ENCODE data around the gene DZIP3.

Gene DZIP3, protein sequence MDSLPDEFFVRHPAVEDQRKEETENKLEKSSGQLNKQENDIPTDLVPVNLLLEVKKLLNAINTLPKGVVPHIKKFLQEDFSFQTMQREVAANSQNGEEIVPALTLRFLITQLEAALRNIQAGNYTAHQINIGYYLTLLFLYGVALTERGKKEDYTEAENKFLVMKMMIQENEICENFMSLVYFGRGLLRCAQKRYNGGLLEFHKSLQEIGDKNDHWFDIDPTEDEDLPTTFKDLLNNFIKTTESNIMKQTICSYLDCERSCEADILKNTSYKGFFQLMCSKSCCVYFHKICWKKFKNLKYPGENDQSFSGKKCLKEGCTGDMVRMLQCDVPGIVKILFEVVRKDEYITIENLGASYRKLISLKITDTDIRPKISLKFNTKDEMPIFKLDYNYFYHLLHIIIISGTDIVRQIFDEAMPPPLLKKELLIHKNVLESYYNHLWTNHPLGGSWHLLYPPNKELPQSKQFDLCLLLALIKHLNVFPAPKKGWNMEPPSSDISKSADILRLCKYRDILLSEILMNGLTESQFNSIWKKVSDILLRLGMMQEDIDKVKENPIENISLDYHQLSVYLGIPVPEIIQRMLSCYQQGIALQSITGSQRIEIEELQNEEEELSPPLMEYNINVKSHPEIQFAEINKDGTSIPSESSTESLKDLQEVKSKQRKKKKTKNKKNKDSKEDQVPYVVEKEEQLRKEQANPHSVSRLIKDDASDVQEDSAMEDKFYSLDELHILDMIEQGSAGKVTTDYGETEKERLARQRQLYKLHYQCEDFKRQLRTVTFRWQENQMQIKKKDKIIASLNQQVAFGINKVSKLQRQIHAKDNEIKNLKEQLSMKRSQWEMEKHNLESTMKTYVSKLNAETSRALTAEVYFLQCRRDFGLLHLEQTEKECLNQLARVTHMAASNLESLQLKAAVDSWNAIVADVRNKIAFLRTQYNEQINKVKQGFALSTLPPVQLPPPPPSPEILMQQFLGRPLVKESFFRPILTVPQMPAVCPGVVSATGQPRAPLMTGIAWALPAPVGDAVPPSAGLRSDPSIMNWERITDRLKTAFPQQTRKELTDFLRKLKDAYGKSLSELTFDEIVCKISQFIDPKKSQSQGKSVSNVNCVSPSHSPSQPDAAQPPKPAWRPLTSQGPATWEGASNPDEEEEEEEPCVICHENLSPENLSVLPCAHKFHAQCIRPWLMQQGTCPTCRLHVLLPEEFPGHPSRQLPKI
- total RNA-seq: 39.9 to 68.3 reads per million in 2 donors

DNA sequence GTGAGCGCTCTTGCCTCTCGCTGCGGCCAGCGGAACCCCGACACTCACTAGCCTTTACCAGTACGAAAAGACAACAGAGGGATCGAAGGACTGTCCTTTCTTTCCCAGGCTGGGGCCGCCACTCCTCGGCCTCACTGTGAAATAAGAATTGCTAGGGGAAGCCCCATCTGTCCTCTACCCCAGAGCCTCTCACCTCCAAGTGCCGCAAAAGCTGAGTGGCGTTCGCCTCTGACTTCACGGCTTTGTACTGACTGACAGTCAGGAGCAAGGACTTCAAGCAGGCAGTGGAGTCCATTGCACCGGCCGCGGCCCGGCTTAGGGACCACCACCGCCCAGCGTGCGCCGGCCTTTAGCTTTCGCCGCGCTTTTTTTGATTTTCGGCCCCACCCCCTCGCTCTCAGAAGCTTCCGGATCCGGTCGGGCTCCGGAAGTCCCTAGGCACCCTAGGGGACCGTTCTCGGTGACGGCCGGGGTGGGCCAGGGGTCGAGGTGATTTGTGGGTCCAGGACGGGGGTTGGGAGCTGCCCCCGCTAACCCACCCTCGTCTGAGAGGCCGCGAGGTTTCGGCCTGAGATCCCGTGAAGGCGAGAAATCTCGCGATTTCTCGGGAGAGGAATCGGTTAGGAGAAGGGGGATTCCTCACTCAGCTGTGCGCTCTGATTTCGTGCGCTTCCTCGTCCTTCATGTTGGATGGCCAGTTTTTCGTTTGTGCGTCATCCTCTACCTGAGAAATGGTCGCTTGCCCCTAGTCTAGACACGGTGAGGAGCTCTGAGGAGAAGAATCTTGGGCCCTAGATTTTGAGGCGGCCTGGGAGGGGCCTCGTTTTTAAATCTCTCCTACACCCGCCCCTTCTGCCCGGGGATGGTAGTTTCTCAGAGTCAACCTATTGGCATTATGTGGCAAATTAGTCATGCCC, at the start of gene DZIP3, which contains the start of gene CIP2A:
TSS of gene DZIP3 (plus strand) at position 642 of the 917 bp plus-strand sequence. CDS start 15,685 bp downstream, outside the sequence.
TSS of gene CIP2A (minus strand) at position 358 of the 917 bp plus-strand sequence. CDS start at position 295, 63 bp downstream.
- DNase-seq: peak; percentile 60 to 94 (median 77)

DNA sequence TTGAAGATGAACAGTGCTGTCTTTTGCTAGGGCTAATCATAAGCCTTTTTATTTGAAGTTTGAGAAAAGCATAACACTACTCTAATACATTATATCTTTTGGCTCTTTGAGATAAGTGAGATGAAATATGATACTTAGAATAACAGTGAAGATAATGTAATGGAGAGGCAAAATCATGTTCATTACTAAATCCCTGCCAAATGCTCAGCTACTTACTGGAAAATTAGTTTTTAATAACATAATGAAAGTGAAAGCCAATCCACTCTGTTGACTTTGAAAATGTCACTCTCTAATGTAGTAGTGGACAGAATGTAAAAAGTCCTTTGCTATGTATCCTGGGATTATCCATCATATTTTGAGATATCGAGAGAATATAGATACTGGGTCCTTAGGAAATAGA, 43.3 kb upstream of the DZIP3 start:
- no peak for DNase-seq

GRCh38 chr3:108546692-108547091, 42.8 kb upstream of the DZIP3 start:
- DNase-seq: peak in 1 of 5 experiments; percentile 21

DNA sequence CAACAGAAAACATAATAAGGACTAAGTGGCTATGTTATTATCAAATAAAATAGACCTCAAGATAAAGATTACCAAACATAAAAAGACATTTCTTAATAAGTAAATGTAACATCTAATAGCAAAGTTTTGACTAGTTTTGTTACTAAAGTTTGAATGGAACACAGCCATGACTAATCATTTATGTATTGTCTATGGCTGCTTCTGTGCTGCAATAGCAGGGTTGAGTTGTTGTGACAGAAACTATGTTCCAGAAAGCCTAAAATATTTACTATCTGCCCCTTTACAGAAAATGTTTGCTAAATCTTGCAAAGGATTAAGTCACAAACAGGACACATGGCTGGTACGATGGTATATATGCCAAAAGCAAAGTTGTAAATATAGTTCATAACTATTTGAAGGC, 41.2 kb upstream of the DZIP3 start:
- no peak for DNase-seq

DNA sequence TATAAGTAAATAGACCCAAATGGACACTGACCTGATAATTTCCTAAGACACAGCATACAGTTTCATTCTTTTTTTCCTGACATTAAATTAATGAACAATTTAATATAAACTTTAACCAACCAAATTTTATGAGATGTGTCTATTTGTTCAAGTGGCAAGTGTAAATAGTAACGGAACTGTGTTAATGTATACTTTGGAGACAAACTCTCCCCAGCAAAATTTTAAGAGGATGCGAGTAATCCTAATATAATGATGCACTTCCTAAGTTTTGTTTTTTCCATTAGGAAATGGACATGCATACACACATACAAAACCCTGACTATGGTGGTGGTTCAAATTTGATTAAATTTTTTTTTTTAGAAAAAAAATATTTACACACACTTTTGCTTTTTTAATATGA, 40.6 kb upstream of the DZIP3 start:
- no peak for DNase-seq

- peak in 2 of 5 experiments; percentile 19 to 53 for DNase-seq
Observed at GRCh38 chr3:108552267-108553159, 37.0 kb upstream of the DZIP3 start.

DNA sequence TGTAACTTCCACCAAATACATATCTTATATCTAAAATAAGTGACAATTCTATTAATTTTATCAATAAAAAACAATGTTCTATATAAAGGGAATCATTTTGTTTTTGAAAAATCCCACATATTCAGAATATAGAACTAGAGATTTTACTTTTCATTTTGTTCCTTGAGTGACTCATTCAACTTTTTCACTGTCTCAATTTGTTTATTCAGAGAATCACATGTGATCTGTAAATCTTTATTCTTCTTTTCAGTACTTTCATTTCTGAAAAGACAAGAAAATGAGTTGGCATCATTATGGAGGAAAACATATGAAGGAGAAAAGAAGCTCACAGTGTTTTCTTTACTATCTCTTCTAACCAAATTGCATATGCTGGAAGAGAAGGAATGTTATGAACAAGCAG, 35.3 kb upstream of the DZIP3 start:
- no peak for DNase-seq

DNA sequence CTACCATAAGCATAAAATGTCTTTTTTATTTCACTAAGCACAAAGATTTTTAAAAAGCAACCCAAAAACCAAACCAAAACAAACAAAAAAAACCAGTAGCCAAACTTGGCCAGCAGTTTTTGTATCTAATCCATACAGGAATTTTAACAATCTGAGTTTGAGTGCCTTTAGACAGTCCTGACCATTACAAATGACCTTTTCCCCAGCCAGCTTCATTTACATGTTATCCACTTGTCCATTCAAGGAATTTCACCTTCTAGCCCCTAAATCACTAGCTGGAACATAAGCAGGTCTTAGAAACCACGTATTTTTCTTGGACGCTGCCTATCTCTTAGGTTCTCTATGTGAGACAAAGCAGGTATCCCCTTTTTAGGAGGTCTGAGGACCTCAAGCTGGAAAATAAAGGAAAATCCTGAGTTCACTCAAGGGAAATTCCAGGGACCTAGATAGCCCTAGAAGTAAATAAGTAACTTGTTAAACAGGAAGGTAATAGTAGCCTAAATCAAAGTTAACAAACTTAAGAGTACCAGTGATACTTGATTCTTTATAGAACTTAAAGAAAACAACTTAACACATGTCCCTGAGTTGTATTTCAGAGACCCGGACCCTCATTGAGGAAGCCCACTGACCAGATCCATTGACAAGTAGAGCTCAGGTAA, 34.5 kb upstream of the DZIP3 start:
- no peak for DNase-seq

DNA sequence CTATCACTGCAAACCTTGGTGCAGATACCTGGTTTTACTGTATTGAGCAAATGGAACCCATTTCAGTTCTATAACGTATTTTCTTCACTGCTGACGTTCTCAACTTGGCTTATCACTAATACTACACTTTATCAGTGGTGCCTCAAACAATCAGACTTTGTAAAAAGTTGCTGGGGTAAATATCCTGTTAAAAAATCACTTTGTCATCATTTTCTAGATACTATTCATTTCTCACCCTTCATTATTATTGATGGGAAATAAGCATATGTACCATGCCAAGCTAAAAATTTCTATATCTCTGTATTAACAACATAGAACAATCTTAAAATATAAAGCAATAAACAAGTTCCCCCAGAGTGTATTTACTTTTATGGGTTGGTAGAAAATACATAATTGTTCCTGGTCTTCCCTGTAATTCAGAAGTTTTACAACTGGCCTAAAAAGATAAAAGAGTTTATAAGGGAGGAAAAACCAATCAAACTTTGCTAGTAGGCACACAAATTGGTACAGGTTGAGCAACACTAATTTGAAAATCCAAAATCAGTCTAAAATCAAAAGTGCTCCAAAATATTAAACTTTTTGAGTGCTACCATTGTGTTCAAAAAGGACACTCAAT, 33.4 kb upstream of the DZIP3 start:
- no peak for DNase-seq

DNA sequence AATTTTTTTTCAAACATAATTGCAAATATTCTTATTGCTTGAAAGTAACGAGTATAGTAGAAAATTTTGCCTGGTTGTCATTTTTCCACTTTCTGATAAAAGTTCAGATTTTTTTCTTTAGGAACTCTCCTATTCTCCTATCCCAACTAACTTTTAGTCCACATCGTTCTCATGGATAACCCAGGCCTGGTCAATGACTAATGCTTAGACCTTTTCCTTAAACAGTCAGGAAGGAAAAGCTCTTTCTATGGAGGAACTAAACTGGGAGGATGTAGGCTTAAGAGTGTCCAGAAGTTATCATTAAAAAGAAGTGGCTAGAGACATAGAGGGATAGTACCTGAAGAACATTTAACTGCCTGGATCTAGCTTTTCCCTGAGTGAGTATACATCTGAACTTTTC, 27.0 kb upstream of the DZIP3 start:
- no peak for DNase-seq

GRCh38 chr3:108564564-108564963, 25.0 kb upstream of the DZIP3 start:
- DNase-seq: no peak

- peak in 1 of 5 experiments; percentile 23 for DNase-seq
Observed at GRCh38 chr3:108565506-108565905, 24.0 kb upstream of the DZIP3 start.

GRCh38 chr3:108566599-108566998, 22.9 kb upstream of the DZIP3 start:
- DNase-seq: peak in 1 of 5 experiments; percentile 35

GRCh38 chr3:108569336-108569735, 20.2 kb upstream of the DZIP3 start:
- DNase-seq: no peak

DNA sequence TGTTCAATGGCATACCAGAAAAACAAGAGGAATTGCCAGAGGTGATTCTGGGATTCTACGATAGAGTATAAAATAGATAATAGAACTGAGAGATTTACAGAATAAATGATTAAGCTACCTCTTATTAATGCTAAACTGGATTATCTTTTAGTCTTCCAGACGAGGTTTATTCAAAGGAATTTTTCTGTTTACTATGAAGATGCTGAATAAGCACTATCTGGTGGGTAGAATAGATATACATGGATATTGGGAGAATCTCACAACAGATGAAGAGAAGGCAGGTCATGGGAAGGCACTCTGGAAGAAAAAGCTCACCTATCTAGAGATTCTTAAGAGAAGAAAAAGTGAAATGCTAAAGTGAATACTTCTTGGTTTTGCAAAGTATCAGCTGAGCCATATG, 11.5 kb upstream of the DZIP3 start:
- DNase-seq: no peak

GRCh38 chr3:108588601-108589000, 921 bp upstream of the DZIP3 start:
- no peak for DNase-seq

DNA sequence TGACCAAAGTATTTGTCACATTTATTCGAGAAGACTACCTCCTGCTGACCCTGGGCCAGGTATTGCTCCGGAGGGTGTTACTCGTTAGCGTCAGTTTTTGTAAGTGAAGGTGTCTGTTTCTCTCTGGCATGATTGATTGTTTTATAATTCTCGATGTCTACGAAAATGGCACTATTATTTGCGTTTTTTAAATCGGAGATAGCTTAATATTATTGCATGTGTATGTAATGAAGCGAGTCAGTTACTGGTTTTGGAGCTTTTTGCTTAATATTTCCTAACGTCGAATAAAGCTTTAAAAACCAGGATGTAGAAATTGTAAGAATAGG, 439 bp downstream of the DZIP3 start:
- no peak for DNase-seq

DNA sequence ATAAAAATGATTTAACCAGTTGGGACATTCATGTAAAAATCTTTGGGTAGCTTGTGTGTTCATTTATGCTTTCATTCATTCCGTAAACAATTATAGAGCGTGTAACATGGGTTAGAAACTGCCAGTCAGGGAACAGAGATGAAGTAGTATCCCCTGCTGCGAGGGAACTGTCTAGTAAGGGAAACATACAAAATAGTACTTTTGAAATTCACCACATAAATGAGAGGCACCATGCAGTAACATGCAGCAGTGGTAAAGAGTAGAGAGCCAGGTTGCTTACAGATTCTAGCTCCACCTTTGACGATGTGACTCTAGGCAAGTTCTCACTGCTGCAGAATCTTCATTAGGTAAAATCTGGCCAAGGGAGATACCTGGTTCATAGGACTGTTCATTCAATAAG, 938 bp downstream of the DZIP3 start:
- peak in 1 of 5 experiments; percentile 68 for DNase-seq

DNA sequence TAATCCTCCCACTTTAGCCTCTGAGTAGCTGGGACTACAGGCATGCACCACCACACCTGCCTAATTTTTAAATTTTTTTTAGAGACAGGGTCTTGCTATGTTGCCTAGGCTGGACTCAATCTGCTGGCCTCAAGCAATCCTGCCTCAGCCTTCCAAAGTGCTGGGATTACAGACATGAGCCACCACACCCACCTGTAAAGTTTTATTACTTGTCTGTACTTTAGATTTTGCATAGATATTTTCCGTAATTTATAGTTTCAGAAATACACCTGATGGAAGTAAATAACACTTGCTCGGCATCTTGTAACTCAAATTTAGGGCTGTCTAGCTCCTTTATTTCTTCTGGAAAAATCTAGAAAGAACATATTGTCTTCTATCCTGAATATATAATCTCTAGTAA, 5.8 kb downstream of the DZIP3 start:
- no peak for DNase-seq

GRCh38 chr3:108598375-108598774, 8.9 kb downstream of the DZIP3 start:
- no peak for DNase-seq

Measured in T-helper 2 cell (primary cell).